Choroid plexus epithelial cell (primary cell): ENCODE data around the gene NECTIN3.

ENCODE experiments used
- DNase-seq: peaks from one replicate; pipeline ENCODE4 v3.0.0-alpha.2; 2010; ENCODE audit warnings: low read depth
- H3K4me3 ChIP-seq: 2 replicates; pipeline ENCODE4 v1.5.1; 2011; ENCODE audit warnings: low read depth, mild to moderate bottlenecking, control low read depth, low read length, moderate library complexity
- CTCF ChIP-seq: conservative IDR thresholded peaks from 2 replicates; pipeline ENCODE4 v1.5.1; 2011; ENCODE audit warnings: low read depth, mild to moderate bottlenecking, control low read depth, inconsistent platforms, low read length, moderate library complexity

Gene NECTIN3

GRCh38 chr3:111236836-111237713 is 165.5 kb downstream of the NECTIN3 start:
- H3K4me3 ChIP-seq: no peak overlapping the region
- peak; percentile 24 for DNase-seq
- TF ChIP-seq CTCF: no peak

- no peak overlapping the region for H3K4me3 ChIP-seq
- TF ChIP-seq CTCF: no peak
- DNase-seq: no peak
Observed at GRCh38 chr3:111237946-111238345, 166.3 kb downstream of the NECTIN3 start.

- DNase-seq: no peak
- TF ChIP-seq CTCF: no peak
- no peak overlapping the region for H3K4me3 ChIP-seq
Observed at GRCh38 chr3:111238885-111239284, 167.3 kb downstream of the NECTIN3 start.

- no peak for DNase-seq
- no peak for TF ChIP-seq CTCF
- no peak overlapping the region for H3K4me3 ChIP-seq
Observed at GRCh38 chr3:111241960-111242359, 170.3 kb downstream of the NECTIN3 start.
